ENCODE measurements around the gene CD247. TPM values are rescaled to one million over a fixed set of nuclear protein-coding genes. Genes with fewer than 3 reads are reported as not detected.

Gene CD247
- total RNA-seq, 1 donor from 2014 or later: 8.9 TPM

GRCh38 chr1:167517535-167518330 is 596 bp downstream of the CD247 start:
- H3K36me3 ChIP-seq: no peaks in the 10 kb centered on the region
- DNase-seq (no peak), ATAC-seq (peak; percentile 75)
- intact Hi-C loops (cut with DNase I): no loop called here
- no peaks in the 10 kb centered on the region for H3K9me3 ChIP-seq
- no peak for TF ChIP-seq CTCF (IDR thresholded peaks at IDR 0.05)
- H3K27ac ChIP-seq: peak overlapping the region; percentile 48
- H3K27me3 ChIP-seq: no peaks in the 10 kb centered on the region
- peak overlapping the region; percentile 36 for H3K4me3 ChIP-seq
- H3K4me1 ChIP-seq: no peaks in the 10 kb centered on the region

DNA sequence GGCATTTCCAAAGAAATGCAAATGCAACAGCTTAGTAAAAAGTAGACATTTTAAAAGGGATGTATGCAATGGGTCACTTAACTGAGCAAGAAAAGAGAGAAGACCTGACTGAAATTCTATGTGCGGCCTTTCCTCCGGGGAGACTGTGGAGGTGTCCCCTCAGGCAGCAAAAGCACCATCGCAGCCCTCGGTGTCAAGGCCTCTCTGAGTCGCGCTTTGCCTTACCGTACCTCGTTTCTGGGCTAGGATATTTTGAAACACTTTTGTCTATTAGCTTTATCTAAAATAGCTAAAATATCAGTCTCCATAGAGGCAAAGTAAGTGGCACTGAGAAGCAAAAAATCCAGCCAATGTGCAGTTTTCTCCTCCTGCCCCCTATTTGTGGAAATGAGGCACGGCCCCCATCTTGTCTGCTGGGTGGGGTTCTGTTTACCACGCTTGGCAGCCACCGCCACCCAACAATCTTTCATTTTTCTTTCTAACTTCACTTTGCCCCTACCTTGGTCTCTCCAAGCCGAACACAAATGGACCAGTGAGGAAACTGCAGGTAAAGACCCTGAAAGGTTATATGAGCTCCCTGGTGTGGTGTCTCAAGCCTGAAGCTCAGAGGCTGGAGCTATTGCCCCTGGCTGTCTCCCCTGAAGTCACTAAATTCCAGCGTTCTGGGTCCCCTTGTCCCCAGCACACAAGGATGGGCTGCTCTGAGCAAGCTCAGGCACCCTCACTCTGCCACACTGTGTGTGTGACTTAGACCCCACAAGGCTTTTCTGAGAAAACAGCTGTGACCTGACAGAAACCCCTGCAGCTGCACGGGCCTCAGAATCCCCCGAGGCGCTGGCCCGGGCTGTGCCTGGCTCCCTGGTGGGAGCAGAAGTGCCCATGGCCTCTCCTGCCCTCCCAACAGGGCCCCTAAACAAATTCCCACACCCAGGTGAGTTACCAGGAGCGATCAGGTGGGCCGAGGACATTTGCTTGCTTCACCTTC is 1.6 kb downstream of the CD247 start:
- no peaks in the 10 kb centered on the region for H3K9me3 ChIP-seq
- ATAC-seq: no peak
- peak overlapping the region; percentile 36 for H3K4me3 ChIP-seq
- no peaks in the 10 kb centered on the region for H3K4me1 ChIP-seq
- no peaks in the 10 kb centered on the region for H3K36me3 ChIP-seq
- TF ChIP-seq CTCF (IDR thresholded peaks at IDR 0.05): no peak
- peak overlapping the region; percentile 48 for H3K27ac ChIP-seq
- intact Hi-C loops (cut with DNase I): no loop called here
- DNase-seq: no peak
- no peaks in the 10 kb centered on the region for H3K27me3 ChIP-seq

GRCh38 chr1:167515893-167516321 is 2.4 kb downstream of the CD247 start:
- ATAC-seq (no peak), DNase-seq (no peak)
- intact Hi-C loops (cut with DNase I): no loop called here
- H3K9me3 ChIP-seq: no peaks in the 10 kb centered on the region
- H3K27me3 ChIP-seq: no peaks in the 10 kb centered on the region
- H3K36me3 ChIP-seq: no peaks in the 10 kb centered on the region
- no peaks in the 10 kb centered on the region for H3K4me1 ChIP-seq
- H3K27ac ChIP-seq: no peak overlapping the region
- TF ChIP-seq CTCF (IDR thresholded peaks at IDR 0.05): no peak
- peak overlapping the region; percentile 36 for H3K4me3 ChIP-seq

GRCh38 chr1:167515461-167515860 is 2.9 kb downstream of the CD247 start:
- no peaks in the 10 kb centered on the region for H3K36me3 ChIP-seq
- no peak for DNase-seq
- no peaks in the 10 kb centered on the region for H3K9me3 ChIP-seq
- intact Hi-C loops (cut with DNase I): no loop called here
- TF ChIP-seq CTCF (IDR thresholded peaks at IDR 0.05): no peak
- H3K4me1 ChIP-seq: no peaks in the 10 kb centered on the region
- no peak for ATAC-seq
- H3K27ac ChIP-seq: no peak overlapping the region
- H3K4me3 ChIP-seq: peak overlapping the region; percentile 36
- no peaks in the 10 kb centered on the region for H3K27me3 ChIP-seq

- no peaks in the 10 kb centered on the region for H3K36me3 ChIP-seq
- TF ChIP-seq CTCF (IDR thresholded peaks at IDR 0.05): no peak
- no peak overlapping the region for H3K4me3 ChIP-seq
- intact Hi-C loops (cut with DNase I): no loop called here
- no peaks in the 10 kb centered on the region for H3K27me3 ChIP-seq
- H3K9me3 ChIP-seq: no peaks in the 10 kb centered on the region
- no peaks in the 10 kb centered on the region for H3K4me1 ChIP-seq
- DNase-seq (no peak), ATAC-seq (no peak)
- no peak overlapping the region for H3K27ac ChIP-seq
Observed at GRCh38 chr1:167514288-167514687, 4.0 kb downstream of the CD247 start.
